HFF-Myc (cell line): ENCODE measurements around the gene FFAR4.

Experiments
- DNase-seq: peaks from one replicate; pipeline ENCODE4 v3.0.0-alpha.2; 2011; ENCODE audit warnings: low read depth; ENCODE audit errors: extremely low read depth
- H3K4me3 ChIP-seq: replicated peaks from 2 replicates; pipeline ENCODE4 v1.5.1; 2011; ENCODE audit warnings: low read depth, mild to moderate bottlenecking, control low read depth, low read length
- CTCF ChIP-seq: IDR thresholded peaks from 2 replicates; pipeline ENCODE4 v1.5.1; 2012; ENCODE audit warnings: mild to moderate bottlenecking, low read depth, low read length, control low read depth; ENCODE audit errors: missing control alignments

The FFAR4 gene

DNA sequence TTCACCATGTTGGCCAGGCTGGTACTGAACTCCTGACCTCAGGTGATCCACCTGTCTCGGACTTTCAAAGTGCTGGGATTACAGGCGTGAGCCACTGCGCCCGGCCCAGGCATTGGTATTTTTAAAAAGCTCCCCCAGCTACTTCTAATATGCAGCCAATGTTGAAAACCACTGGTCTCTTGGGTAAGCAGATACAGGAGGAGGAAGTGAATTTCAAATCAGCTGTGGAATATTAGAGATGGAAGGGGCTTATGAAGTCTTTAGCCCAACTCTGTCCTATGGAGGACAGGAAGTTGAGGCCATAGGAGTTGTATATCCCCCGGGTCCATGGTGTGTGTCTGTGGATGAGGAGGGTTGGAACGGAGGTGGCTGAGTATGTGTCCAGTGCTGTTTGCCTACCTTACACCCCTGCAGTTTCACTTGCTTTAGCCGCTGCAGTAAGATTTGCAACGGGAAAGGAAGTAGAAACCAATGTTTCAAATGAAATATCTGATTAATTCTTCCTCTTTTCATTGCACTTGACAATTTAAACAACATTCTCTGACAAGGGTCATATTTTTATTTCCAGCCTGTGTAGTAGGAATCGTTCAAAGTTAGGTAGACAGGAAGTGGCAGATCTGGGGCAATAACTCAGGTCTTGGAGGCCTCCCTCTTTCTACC is 49.2 kb downstream of the FFAR4 start:
- no peak for DNase-seq
- H3K4me3 ChIP-seq: no peak overlapping the region
- TF ChIP-seq CTCF: no peak

- no peak for DNase-seq
- H3K4me3 ChIP-seq: no peak overlapping the region
- no peak for TF ChIP-seq CTCF
Observed at GRCh38 chr10:93620925-93621324, 54.5 kb downstream of the FFAR4 start.

DNA sequence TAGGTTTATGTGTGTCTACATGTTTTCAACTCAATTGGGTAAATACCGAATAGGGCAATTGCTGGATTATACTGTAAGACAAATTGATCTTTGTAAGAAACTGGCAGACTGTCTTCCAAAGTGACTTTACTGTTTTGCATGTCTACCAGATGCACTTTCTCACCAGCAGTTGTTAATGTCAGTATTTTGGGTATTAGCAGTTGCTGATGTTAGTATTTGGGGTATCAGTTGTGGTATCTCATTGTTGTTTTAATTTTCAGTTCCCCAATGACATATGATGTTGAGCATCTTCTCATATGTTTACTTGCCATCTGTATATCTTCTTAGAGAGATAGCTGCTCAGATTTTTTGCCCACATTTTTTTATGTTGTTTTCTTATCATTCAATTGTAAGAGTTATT is 56.5 kb downstream of the FFAR4 start:
- H3K4me3 ChIP-seq: no peak overlapping the region
- no peak for DNase-seq
- no peak for TF ChIP-seq CTCF

DNA sequence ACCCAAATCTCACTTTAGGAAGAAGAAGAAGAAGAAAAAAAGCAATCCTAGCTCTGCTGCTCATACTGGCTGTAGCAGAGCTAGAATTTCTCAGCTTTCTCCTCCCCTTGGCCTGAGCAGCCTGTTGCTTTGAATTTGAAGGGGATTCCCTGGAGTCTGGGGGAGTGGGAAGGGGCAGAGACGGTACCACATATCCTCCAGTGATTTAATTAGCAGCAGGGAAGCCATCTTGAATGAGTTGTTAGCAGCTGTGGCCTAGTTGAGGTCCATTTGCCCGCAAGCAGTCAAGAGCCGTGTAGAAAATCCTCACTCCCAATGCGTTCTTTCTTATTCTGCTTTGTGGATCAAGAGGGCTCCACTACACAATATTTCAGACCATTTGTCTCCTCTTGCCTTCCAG is 62.4 kb downstream of the FFAR4 start:
- no peak overlapping the region for H3K4me3 ChIP-seq
- no peak for DNase-seq
- TF ChIP-seq CTCF: no peak

GRCh38 chr10:93629647-93630305 is 63.3 kb downstream of the FFAR4 start:
- no peak for DNase-seq
- TF ChIP-seq CTCF: no peak
- H3K4me3 ChIP-seq: no peak overlapping the region

DNA sequence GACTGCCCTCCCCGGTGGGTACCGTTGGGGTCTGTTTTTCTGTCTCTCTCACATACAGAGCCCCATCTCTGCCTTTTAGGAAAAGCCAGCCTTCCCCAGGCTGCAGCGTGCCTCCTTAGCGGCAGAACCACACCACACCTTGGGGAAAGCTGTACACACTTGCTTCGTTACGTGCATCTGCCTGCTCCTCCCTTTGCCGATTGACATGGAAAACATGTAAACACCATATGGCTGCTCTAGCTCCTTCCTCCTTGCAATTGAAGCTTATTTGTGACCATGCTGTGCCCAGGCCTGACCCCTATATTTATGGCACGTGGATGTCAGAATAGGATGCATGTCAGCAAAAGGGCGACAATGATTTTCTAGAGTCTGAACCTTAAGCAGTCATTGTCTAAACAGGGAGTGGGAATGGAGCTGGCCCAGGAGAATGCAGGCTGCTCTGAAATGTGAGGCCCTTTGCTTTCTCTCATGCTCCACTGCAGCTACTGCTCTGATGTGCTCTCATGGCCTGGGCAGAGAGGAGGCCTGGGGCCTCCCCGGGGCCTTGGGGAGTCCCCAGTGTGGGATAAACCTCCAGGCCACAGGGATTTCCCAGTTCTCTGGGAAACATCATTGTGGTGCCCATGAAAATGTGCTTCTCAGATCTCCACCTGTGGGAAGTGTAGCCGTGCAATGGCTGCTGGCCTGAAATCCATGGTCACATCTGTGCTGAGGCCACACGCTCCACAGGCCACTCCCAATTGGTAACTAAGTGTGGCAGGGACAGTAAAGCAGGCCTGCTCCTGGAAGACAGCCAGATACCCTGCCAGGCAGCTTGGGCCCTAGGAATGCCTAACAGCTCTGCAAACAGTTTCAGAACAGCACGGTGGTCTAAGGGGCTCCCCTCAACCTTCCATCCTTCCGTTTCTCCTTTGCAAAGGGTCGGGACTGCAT is 64.4 kb downstream of the FFAR4 start:
- no peak for TF ChIP-seq CTCF
- DNase-seq: no peak
- H3K4me3 ChIP-seq: no peak overlapping the region
